Left colon (tissue), 2 donors: ENCODE data around the gene COX18. TPM values are rescaled to one million over a fixed set of nuclear protein-coding genes. Genes with fewer than 3 reads are reported as not detected.

Experiments used
- ATAC-seq: fragments of 200-7000 bp; cut with Tn5 transposase; one replicate; pipeline ENCODE4 v1.9.1; 2020; ENCODE audit warnings: mild to moderate bottlenecking, moderate library complexity
- DNase-seq, 2 donors: peaks; one replicate each; pipeline ENCODE4 v3.0.0-alpha.2; 2020
- intact Hi-C, 2 donors: fragments of 100-400 bp; cut with DNase I in 1 of 2; cut with micrococcal nuclease in 1 of 2; formaldehyde crosslinking; loops; one replicate each; pipeline versions ENCODE4 v1.11.2 to v1.14.0; 2022; cut with DNase I, micrococcal nuclease
- total RNA-seq, 2 donors: library from RNA; stranded (reverse); fragmentation: NEBNext Ultra II Directional; extraction: Animal tissue kit (Norgen Biotek cat#: 25700); gene quantifications; one replicate each; pipeline ENCODE4 v1.2.1, GENCODE V29; 2021
- donor health status: DM: no; HTN: no; CAD: no.
- donor health status: DM: yes; HTN: yes; CAD: no.

The COX18 gene
- total RNA-seq, 2 donors from 2014 or later, result 17.0 to 18.1 TPM

DNA sequence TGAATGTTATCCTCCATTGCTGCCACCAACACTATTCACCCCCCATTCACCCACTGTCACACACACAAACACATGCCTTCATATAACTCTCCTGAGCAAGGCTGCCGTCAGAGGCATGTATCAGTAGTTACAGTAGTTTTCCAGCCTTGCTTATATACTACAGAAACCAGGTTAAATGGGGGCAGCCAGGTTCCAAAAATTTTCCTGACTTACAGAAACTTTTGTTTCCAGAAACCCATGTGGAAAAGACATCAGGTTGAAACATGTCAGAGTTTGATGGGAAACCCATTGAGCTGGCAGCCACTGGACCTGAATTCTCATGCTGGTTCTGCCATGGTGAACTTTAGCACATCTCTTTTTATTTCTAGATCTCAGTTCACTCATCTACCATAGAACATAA is 64.0 kb downstream of the COX18 start:
- intact Hi-C loops, result no loop called here
- no peak for DNase-seq
- ATAC-seq, result no peak

Other genes with a start within 250 kb of the COX18 start
- 10 to 100 TPM; 58.3 to 61.1 TPM for gene ANKRD17, start 189.1 kb upstream of the COX18 start, total RNA-seq